Ishikawa (cell line): ENCODE data around the gene SLC46A1.

Experiments
- CEBPB ChIP-seq: IDR thresholded peaks from 2 replicates; pipeline ENCODE4 v1.6.1; 2012
- CREB1 ChIP-seq: IDR thresholded peaks from 2 replicates; pipeline ENCODE4 v1.6.1; 2012; ENCODE audit warnings: low read depth
- EP300 ChIP-seq: IDR thresholded peaks from 2 replicates; pipeline ENCODE4 v1.6.1; 2012; ENCODE audit warnings: borderline replicate concordance
- FOXM1 ChIP-seq: IDR thresholded peaks from 2 replicates; pipeline ENCODE4 v1.6.1; 2012; ENCODE audit warnings: low read depth, borderline replicate concordance
- NFIC ChIP-seq: IDR thresholded peaks from 2 replicates; pipeline ENCODE4 v1.6.1; 2012
- RAD21 ChIP-seq: IDR thresholded peaks from 2 replicates; pipeline ENCODE4 v1.6.1; 2012; ENCODE audit warnings: low read depth
- TAF1 ChIP-seq: IDR thresholded peaks from 2 replicates; pipeline ENCODE4 v1.6.1; 2012; ENCODE audit warnings: low read depth, mild to moderate bottlenecking
- TEAD4 ChIP-seq: IDR thresholded peaks from 2 replicates; pipeline ENCODE4 v1.6.1; 2012
- YY1 ChIP-seq: IDR thresholded peaks from 2 replicates; pipeline ENCODE4 v1.6.1; 2012; ENCODE audit warnings: low read depth
- ZBTB7A ChIP-seq: IDR thresholded peaks from 2 replicates; pipeline ENCODE4 v1.6.1; 2012; ENCODE audit warnings: low read depth
- TF ChIP-seq, protein P1 (sequence below): IDR thresholded peaks from 2 replicates; pipeline ENCODE4 v1.6.1; 2012
- TF ChIP-seq, protein P2 (sequence below): IDR thresholded peaks from 2 replicates; pipeline ENCODE4 v1.6.1; 2012; ENCODE audit warnings: low read depth, mild to moderate bottlenecking
- TF ChIP-seq, protein P3 (sequence below): IDR thresholded peaks from 2 replicates; pipeline ENCODE4 v1.6.1; 2012

The SLC46A1 gene

DNA sequence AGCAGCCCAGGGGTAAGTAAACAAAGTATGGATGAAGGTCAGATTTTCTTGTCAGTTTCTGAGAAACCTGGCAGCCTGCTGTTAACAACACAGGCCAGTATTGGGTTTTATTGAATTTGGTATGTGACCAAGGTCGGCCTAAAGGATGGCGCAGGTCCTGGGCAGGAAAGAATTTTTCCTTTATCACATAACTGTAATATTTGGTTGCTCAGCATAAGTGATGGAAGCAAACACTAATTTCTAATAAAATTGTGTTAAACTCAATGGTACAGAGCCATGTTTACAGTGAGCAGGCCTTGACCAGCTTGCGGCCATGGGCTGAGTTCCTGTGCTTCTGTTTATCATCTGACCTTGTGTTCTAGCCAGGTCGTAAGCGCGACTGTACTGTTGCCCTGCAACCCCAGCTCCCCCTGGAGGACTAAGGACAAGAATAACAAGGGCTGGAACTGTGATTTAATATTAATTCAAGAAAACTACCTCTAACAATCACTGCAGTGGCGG, 59.2 kb downstream of the SLC46A1 start:
- TF ChIP-seq EP300 = no peak
- no peak for TF ChIP-seq TAF1
- peak; percentile 26; the same call in 1 of the 2 replicates for TF ChIP-seq RAD21
- TF ChIP-seq CREB1 = no peak
- no peak for TF ChIP-seq NFIC

DNA sequence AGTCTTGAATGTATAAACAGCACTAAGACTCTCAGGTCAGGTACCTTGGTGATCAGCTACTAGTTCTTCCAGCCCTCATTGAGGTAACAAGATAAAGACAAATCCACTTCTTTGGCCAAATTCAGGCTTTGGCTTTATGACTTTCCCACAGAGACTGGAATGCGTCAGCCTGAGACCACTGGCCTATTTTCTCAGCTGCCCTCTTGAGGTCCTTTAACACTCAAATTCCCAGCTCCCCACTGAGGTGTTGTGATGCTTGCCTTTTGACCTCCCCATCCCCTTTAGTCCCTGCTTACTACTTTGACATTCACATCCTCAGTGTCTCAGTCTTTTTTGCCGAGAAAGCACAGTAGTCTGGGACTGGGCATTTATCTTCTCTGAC, 59.8 kb downstream of the SLC46A1 start:
- TF ChIP-seq NFIC = no peak
- no peak for TF ChIP-seq TAF1
- no peak for TF ChIP-seq EP300
- TF ChIP-seq, protein P1, sequence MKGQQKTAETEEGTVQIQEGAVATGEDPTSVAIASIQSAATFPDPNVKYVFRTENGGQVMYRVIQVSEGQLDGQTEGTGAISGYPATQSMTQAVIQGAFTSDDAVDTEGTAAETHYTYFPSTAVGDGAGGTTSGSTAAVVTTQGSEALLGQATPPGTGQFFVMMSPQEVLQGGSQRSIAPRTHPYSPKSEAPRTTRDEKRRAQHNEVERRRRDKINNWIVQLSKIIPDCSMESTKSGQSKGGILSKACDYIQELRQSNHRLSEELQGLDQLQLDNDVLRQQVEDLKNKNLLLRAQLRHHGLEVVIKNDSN = no peak
- TF ChIP-seq YY1 = no peak
- no peak for TF ChIP-seq CEBPB
- no peak for TF ChIP-seq ZBTB7A
- no peak for TF ChIP-seq TEAD4
- TF ChIP-seq, protein P2, sequence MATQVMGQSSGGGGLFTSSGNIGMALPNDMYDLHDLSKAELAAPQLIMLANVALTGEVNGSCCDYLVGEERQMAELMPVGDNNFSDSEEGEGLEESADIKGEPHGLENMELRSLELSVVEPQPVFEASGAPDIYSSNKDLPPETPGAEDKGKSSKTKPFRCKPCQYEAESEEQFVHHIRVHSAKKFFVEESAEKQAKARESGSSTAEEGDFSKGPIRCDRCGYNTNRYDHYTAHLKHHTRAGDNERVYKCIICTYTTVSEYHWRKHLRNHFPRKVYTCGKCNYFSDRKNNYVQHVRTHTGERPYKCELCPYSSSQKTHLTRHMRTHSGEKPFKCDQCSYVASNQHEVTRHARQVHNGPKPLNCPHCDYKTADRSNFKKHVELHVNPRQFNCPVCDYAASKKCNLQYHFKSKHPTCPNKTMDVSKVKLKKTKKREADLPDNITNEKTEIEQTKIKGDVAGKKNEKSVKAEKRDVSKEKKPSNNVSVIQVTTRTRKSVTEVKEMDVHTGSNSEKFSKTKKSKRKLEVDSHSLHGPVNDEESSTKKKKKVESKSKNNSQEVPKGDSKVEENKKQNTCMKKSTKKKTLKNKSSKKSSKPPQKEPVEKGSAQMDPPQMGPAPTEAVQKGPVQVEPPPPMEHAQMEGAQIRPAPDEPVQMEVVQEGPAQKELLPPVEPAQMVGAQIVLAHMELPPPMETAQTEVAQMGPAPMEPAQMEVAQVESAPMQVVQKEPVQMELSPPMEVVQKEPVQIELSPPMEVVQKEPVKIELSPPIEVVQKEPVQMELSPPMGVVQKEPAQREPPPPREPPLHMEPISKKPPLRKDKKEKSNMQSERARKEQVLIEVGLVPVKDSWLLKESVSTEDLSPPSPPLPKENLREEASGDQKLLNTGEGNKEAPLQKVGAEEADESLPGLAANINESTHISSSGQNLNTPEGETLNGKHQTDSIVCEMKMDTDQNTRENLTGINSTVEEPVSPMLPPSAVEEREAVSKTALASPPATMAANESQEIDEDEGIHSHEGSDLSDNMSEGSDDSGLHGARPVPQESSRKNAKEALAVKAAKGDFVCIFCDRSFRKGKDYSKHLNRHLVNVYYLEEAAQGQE = no peak
- TF ChIP-seq, protein P3, sequence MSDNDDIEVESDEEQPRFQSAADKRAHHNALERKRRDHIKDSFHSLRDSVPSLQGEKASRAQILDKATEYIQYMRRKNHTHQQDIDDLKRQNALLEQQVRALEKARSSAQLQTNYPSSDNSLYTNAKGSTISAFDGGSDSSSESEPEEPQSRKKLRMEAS = no peak
- TF ChIP-seq CREB1 = no peak

DNA sequence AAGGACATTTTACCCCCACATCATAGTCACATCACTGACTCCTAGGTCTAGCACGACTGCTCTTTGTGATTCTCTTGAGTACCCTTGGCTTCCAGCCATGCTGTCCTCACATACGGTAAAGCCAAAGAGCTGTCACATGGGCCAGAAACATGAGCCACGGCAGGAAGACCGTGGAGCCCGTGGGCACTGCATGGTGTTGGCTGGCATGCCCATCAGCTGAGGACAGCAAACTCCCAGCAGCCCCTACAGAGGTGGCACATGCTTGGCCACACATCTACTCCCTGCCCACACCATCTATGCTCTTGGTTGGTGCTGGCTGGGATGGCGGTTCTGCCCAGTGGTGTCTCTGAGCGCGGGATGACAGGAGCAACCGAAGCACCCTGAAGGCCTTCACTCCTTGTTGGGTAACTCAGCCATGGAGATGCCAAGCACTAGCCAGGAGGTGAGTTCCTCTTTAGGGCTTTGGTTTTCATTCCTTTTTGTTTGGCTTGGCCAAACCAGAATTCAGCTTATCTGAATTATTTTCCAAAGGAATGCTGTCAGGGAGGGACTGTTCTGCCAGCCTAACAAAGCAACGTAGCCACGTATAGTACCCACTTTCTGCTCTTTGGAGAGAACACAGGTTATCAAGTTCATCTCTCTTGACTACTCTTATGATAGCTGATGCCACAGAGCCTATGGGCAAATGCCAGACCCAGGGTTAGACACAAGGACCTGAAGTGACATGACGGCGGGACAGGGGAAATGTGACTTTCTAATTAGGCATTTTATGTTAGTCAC, 60.4 kb downstream of the SLC46A1 start:
- TF ChIP-seq, protein P2 = no peak
- TF ChIP-seq RAD21 (no peak), ZBTB7A (no peak), TEAD4 (no peak), FOXM1 (no peak), CREB1 (no peak)
- TF ChIP-seq, protein P1 = peak; percentile 39
